Measurements from ENCODE around the gene IQSEC1.
"Not testable (repeated sequence)": the region's sequence is repeated elsewhere in the genome, so short reads cannot be mapped to it uniquely, and the experiment has no call there.

Gene IQSEC1

DNA sequence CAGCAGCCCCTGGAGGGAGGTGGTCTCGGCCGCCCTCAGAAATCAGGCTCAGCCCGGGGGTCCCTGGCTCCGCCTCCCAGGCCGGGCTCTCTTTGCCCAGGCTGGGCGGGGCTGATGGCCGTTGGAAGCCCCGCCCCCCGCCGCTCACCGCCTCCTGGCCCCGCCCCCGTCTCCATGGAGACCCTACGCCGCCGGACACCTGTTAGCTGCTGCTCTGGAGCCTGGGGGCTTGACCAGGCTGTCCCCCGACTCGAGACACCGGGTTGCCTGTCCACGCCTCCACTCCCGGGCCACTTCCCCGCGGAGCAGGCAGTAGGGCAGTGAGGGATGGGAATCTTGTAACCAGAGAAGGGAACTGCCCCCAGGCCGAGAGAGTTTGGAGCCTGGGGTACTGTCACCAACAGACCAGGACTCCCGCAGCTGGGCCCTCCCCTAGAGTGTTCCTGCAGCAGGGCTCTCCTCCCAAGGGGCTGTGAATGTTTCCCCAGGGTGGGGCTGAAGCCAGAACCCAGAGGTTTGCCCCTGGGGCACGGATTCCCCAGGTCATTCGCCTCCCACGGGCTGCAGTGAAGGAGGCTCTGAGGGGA, 204.1 kb downstream of the IQSEC1 start:
- no peak for DNase-seq (ENCODE audit: low read depth)

DNA sequence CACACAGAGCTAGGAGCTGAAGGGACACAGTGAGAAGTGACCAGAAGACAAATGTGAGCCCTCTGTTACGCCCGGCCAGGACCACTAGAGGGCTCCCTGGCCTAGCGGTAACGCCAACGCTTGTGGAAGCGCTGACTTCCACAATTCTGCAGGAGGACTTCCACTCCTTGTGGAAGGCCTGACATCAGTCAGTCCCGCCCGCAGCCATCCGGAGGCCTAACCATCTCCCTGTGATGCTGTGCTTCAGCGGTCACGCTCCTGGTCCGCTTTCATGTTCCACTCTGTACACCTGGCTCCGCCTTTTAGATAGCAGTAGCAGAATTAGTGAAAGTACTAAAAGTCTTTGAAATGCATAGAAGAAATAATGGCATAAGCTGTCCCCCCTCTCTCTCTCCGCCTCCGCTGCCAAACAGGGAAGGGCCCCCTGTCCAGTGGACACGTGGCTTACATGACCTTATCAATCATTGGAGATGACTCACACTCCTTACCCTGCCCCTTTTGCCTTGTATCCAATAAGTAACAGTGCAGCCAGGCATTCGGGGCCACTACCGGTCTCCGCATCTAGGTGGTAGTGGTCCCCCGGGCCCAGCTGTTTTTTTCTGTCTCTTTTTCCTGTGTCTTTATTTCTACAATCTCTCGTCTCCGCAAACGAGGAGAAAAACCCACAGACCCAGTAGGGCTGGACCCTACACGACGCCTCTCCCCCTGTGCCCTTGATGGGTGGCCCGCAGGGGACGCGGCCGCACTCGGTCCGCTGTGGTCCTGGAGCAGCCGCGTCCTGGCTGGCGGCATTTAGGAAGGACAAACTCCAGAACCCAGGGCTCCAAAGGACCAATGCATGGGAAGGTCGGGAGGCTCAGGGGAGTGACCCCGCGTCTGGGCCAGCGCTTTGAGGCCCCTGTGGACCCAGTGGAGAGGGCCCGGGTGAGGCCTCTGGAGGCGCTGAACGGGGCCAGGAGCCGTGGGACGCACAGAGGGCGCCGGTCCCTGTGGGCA, 204.9 kb downstream of the IQSEC1 start:
- DNase-seq (ENCODE audit: low read depth): peak; percentile 36

DNA sequence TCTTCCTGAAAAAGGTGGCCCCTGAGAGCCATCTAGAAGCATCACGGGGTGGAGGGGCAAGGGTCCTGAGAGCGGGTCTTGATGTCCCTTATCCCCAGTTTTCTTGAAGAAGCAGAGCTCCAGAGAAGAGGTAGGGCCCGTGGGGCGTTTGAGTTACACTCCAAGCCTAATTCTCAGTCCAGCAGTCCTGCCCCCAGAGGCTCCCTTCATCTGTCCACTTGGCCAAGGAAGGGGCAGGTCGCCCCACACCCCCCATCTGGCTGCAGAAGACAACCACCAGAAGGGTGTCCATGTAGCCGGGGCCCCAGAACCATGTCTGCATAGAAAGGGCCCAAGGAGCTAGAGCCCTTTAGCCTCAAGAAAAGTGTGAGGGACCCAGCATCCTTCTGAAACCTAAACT, 206.4 kb downstream of the IQSEC1 start:
- no peak for DNase-seq (ENCODE audit: low read depth)

DNA sequence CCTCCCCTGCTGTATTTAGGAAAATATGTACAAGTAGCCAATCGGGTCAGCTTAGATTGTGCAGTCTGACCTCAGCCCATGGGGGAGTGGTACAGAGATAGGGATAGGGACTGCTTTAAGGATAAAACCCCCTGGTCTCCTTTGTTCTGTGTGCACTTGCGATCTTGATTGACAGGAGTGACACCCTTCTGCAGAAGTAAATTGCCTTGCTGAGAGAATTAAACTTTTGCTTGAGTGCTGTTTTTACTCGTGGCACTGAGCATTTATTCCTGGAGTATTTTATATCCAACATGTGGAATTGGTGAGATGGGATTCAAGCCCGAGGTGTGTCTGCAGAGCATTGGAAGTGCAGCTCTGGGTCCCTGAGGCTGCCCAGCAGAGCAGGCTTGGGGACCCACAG, 208.0 kb downstream of the IQSEC1 start:
- DNase-seq (ENCODE audit: low read depth): no peak

DNA sequence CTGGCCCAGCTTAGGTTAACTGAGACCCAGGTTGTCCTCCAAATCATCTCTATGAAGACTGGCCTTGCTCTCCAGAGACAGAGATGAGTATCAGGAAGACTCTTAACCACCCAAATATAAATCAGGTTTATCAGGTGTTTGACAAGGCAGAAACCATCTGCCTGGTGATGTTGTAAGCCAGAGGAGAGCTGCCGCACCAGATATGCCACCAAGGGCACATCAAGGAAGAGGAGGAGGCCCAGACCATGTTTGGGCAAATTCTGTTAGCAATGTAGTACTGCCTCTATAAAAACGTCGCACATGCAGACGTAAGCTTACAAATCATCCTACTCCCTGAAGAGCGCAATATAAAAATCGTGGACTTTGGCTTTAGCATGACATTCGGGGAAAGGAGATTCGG, 210.8 kb downstream of the IQSEC1 start:
- no peak for DNase-seq (ENCODE audit: low read depth)

DNA sequence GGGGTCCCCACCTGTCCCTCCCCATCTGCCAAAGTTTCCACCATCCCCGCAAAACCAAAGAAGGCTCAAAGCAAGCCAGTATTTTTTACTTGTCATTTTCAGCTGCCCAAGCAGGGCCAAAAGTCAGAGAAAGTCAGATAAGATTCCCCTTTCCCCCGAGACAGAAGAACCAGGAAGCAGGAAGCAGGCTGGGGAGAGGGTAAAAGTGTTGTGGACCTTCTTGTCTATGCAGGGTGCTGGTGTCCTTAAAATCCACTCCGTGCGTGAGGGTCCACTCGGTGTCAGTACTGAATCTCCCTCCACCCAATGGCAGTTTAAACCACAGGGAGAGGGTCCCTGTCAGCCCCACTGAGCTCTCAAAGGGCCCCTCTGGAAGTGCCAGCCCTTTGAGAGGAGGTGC, 211.6 kb downstream of the IQSEC1 start:
- DNase-seq (ENCODE audit: low read depth): no peak

DNA sequence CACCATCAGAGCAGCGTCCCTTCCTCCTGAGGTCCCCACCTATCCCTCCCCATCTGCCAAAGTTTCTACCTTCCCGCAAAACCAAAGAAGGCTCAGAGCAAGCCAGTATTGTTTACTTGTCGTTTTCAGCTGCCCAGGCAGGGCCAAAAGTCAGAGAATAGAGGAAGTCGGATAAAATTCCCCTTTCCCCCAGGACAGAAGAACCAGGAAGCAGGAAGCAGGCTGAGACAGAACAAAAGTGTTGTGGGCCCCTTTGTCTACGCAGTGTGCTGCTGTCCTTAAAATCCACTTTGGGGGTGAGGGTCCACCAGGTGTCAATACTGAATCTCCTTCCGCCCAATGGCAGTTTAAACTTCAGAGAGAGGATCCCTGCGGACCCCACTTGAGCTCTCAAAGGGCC, 213.4 kb downstream of the IQSEC1 start:
- no peak for DNase-seq (ENCODE audit: low read depth)

- no peak for DNase-seq (ENCODE audit: low read depth)
Observed at GRCh38 chr3:12856626-12857025, 216.6 kb downstream of the IQSEC1 start.

DNA sequence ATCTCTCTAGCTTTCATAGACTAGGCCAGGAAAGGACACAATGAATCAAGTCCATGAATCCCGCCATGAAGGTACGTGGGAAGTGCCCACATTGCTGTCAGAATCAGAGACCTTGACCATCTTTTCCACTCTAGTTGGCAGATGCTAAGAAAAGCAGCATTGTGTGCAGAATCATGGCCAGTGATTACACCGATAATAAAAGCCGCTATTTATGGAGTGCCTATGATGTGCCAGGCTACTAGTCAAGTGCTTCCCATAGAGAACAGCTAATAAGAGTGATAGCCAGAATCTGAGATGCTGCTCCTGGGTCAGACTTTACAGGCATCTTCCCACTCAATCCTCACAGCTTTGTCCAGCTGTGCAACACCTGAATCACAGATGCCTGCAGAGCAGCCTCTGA, 218.7 kb downstream of the IQSEC1 start:
- no peak for DNase-seq (ENCODE audit: low read depth)

- DNase-seq (ENCODE audit: low read depth): not testable (repeated sequence)
Observed at GRCh38 chr3:12853847-12854246, 219.4 kb downstream of the IQSEC1 start.

- no peak for DNase-seq (ENCODE audit: low read depth)
Observed at GRCh38 chr3:12852201-12852600, 221.0 kb downstream of the IQSEC1 start.

Data from stimulated activated CD8-positive, alpha-beta memory T cell treated with anti-CD3 and anti-CD28 coated beads, Interleukin-12 subunit alpha, Interleukin-12 subunit beta, amount 100 ng/mL, for 1 hour (primary cell).